GM18858 (cell line): ENCODE measurements around the gene ITGA8.
"Not testable (repeated sequence)": the region's sequence is repeated elsewhere in the genome, so short reads cannot be mapped to it uniquely, and the experiment has no call there.

ENCODE experiments used
- ATAC-seq: cut with Tn5 transposase; IDR thresholded peaks from one replicate; pipeline ENCODE4 v1.9.1; 2021; ENCODE audit not compliant: unreplicated experiment

Gene ITGA8

DNA sequence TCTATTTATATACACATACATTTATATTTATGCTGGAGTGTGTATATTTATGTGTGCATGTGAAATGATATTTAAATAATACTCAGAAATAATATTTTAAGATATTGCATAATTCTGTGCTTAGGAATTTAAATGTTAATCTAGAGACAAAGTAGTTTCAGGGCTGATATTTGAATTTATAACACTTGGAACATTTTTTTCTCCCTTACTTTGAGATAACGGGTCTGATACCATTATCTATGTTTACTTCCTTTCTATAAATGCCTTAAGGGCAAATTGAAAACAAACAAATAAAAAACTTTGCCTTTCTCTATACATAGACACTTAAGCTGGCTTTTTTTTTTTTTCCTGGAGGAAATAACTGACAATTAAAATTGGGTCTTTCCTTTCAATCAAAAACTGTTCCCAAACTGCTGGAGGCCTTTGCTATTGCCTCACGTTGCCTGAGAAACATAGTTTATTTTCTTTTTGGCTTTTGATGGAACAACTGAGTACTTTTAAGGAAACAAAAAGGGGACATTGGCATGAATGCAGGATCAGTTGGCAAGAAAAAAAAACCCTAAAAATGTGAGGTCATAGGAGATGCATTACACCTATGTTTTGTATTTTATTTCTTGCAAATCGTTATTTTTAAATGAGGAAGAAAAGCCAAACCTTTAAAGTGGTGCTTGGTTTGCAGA is 98.7 kb downstream of the ITGA8 start:
- no peak for ATAC-seq

DNA sequence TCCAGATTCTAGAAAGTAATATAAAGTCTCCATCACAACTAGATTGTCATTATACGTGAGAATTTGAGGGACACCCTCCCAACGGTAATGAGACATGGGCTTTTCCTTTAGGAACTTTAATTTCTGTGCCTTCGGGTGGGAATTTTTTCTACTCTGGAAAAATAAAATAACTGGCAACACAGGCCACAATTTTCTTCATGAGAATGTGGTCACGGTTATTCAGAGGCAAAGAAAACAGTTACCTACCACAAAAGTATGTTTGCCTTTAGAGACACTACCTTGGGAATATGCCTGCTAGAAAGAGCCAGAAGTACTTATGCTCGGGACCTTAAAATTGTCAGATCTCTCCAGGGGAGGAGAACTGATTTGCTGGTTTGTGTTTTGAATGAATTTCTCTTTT is 99.4 kb downstream of the ITGA8 start:
- no peak for ATAC-seq

DNA sequence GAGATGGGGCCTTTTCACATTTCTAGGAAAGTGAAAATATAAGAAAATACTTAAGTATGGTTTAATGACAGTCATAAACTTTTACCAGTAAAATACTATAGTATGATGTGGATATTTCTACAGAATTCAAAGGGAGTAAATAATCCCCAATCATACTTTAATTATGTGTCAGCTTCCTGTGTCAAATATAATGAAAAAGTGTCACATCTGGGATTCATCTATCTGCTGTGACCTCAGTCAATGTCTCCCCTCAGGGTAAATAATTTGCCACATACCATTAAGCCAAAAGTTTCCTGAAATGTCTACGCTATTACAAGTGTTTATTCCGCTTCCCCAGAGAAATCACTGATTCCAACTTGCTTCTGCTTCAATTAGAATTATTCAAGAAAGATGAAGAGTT is 110.5 kb downstream of the ITGA8 start:
- no peak for ATAC-seq

DNA sequence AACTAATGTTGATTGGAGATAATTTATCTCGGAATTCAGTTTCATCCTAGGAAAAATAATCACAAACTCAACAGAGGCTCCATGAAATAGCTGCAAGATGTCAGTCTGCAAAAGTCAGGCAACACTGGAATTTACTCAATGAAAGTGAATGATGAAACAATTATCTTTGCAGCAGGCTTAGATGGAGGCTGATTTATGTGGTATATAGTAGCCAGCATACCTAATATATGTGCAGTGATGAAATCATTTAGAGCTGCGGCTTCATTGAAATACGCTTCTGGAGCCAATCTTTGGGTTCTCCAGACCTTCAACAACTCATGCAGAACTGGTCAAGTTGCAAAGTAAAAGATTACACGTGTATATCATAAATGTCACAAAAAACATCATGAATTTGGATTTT is 113.3 kb downstream of the ITGA8 start:
- ATAC-seq = no peak

DNA sequence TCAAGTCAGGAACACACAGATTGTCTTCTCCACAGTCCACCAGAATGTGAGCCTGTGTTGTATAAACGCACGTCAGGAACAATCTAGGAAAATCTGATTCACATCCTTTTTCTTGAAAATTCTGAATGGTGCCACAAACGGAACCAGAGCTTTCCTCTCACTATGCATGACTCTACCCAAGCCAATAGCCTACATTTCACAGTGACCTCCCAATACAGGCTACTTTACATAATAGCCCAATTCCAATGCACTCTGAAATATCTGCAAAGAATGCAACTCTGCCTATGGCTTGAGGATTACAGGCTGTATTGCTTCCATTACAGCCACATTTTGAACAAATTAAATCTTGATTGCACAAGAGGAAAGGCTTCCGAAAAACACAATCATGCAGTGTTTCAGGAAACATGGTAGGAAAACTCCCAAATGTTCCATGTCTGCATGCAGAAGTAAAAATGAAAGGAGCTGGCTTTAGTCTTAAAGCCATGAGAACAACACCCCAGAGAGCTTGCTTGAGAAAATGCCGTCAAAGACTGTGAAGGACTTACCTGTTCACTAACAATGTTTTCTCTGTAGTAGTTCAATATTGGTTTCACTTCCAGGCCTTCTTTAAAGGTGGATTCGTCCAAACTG is 113.9 kb downstream of the ITGA8 start:
- no peak for ATAC-seq

DNA sequence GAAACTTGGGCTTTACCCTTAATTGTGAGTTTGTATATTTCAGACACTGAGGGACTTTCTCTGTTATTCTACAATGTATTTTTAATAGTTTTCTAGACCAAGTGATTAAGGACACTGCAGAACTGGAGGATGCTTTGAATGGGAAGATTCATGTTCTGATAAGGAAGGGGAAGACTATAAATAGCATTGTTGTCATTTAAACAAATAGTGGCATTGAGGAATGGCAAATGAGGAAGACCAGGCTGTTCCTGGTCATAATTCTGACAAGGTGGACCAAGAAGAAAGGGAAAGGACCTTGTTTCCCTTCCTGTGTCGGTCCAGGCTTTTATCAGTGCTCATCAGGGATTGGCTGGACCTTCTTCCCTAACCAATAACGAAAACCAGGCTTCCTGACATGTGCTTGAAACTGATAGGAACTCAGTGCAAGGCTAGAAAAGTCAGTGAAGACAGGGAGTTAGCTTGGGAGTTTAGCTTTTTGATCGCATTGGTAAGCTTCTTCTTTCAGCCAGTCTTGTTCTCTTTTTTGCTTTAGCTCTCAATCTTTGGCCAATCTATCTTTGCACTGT is 116.2 kb downstream of the ITGA8 start:
- ATAC-seq = no peak

DNA sequence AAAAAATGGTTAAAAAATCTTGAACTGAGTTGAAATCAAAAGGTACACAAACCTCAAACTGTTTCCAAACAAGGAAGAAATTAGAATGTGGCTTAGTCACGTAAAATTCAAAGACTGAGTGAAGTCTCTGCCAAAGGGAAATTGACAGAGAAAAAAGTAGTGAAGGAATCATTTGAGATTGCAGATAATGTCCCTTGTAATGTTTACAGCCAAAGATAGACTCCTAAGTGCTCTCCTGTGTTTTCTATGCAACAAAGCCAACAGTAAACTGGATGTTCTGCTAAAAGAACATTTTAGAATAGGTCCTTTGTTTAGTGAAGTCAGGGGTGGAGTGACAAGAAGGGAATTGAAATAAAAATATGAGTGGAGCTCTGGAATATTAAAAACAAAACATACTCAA is 117.9 kb downstream of the ITGA8 start:
- ATAC-seq = no peak

DNA sequence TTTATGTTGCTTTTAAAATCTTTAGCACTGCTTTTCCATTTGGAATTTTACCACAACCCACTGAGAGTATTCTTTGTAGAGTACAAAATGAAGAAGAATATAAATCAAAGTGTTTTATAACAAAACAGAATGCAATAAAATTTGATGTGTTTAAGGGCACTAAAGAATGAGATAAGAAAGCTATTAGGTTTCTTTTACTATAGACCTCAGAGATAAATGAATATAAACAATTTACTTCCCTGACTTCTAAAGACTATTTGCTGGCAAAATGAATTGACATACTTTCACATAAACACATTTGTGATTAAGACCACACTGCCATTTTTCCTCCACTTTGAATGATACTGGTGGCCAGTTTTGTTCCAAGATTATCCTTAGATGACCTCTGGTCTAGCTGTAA is 124.5 kb downstream of the ITGA8 start:
- no peak for ATAC-seq

DNA sequence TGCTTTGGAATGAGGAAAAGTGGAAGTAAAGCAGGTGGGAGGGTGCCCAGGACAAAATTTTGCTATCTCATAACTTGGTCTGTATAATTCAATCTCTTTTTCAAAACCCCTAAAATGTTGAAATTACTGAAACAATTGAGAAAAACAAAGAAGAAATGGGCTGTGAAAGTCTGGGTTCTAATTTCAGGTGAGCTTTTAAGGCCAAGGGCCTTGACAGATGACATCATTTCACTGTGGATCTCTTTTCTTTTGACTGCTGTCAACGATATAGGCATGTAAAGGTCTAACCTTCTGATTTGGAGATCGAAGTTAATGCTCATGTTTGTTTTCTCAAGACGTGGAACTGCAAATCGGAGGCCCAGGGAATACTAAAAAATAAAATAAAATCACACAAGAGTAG is 127.8 kb downstream of the ITGA8 start:
- ATAC-seq = no peak

DNA sequence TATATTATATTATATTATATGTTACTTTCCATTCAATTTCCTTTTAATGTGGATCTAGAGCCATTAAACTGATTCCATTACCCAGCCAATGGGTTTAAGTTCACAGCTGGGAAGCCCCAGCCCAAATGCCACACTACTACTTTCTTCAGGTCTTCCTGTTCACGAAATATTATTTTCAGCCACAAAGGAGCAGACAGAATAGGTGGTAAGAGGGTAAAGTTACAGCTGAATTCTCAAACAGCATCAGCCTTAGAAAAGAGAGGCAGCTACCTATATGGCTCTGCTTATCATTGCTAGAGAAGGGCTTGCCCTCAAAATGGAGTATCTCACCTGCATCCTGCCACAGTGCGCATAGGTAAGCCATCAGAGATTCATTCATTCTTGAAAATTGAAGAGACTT is 128.3 kb downstream of the ITGA8 start:
- ATAC-seq = no peak

DNA sequence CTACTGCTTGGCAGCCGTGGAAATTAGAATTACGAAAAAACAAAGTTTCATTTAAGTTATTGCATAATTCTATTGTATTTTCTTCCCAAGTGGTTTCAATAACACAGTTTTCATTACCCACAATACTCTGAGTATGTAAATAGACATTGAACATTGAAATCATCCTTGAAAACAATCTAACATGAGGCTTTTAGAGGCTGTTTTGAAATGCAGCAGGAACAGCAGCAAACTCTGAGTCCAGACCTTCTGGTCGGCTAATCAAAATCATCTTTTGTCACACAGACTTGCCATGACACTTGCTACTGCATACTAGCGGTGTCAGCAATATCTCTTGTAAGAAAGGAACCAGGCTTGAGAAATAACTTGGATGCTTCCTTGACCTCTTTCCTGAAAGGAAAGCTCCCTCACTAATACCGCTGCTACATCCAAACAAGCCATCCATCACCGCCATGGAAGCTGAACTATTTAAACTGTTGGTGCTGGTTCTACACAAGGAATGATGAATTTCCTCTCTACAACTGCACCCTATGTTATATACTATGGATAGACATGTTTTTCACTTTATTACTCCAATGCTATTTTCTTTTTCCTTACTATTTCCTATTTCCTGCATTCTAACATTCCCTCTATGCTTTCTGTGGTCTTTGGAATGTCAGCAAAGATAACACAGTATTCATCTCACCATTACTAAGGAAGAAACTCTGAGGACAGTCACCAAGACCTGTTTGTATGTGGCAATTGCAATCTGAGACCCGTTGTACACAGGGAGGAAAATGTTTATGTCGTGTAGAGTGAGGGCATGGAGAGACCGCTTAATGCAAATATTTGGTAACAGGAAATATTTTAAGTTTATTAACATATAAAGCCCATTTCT is 130.8 kb downstream of the ITGA8 start:
- ATAC-seq = no peak

DNA sequence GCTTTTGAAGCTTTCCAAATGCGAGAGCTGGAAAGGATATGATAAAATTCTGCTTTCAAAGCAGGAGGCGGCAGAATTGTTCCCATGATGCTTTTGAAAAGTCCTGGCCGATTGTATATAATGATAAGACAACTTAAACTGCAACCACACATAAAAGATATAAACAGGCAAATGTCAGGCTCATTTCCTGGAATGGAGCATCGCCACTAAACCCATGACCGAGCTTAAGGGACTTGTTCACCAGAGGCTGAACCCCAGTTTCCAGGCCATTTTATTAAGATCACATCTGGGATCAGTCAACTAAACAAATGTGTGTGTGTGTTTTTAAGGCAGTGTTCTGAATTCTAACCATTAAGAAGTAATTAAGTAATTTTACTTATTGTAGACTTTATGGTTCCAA is 131.6 kb downstream of the ITGA8 start:
- ATAC-seq = no peak

DNA sequence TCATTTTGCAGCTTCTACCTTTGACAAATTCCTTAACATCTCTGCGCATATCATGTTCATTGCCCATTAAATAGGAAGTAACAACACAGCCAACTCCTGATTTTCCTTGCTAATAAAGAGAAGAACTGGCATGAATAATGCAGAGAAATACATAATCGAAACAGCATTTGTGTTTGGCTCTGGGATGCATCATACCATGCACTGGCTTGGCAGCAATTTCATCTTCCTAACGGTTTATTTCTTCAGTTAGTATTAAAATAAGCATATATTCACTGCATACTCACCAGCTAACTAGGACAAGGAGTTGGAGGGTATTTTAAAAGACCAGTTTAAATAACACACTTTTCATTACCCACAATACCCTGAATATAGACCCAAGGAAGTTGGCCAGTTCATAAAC is 132.5 kb downstream of the ITGA8 start:
- ATAC-seq = no peak

DNA sequence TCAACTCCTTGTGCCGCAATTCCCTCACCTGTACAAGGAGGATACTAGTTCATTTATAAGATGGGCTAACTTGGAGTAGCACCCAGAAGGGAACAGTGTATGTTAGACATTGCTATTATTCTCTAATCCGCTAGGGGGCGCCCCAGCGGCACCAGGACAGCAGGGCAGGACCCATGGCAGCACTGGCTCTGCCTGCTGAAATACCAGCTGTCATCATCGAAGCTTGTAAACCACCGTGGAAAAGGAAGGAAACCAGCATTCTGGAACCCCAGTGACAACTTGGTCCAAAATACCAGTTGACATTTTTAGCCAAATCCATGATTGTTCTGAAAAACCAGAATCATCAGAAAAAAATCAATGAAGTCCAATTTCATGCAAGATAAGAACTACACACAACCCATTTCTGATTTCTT is 134.4 kb downstream of the ITGA8 start:
- peak; percentile 83 for ATAC-seq

DNA sequence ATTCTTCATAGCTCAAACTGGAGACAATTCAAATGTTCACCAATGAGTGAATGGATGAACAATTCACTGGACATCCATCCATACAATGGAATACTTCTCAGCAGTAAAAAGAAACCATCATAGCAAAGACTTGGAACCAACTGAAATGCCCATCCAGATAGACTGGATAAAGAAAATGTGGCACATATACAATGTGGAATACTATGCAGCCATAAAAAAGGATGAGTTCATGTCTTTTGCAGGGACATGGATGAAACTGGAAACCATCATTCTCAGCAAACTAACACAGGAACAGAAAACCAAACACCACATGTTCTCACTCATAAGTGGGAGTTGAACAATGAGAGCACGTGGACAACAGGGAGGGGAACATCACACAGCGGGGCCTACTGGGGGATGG is 136.8 kb downstream of the ITGA8 start:
- not testable (repeated sequence) for ATAC-seq

DNA sequence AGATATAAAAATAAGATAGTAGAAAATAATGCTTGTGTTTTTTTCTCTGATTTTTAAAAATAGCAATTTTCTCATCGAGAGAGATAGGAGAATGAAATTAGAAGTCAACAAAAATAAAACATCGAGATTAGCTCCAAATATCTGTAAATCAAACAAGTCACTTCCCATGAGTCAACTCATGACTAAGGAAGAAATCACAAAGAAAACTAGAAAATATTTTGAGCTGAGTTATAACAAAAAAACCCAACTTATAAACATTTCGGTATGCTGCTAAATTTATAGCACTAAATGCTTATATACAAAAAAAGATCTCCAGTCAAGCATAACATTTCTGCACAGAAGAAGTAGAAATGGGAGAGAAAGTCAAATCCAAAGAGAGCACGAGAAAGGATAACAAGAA is 140.1 kb downstream of the ITGA8 start:
- ATAC-seq = no peak

DNA sequence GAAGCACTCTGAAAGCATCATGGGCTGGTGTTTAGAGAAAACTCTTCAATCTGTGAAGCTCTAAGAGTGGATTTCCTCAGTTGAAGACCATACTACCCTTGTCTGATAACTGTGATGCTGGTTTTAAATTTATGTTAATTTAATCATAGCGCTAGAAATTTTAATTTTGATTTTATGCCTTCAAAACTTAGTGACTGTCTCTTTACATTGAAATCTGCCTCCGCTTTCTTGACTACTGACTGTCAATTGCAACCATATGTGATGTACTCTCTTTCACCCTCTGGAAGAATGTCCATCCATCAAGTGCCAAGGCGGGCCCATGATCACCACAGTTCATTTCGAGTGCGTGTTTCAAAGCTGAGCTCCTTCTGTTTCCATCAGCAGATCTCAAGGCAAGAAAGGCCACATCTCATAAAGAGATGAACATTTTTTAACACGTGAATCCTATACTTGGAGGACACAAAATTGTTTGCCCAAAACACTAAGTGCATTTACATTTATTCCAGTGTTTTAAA is 147.1 kb downstream of the ITGA8 start:
- no peak for ATAC-seq

DNA sequence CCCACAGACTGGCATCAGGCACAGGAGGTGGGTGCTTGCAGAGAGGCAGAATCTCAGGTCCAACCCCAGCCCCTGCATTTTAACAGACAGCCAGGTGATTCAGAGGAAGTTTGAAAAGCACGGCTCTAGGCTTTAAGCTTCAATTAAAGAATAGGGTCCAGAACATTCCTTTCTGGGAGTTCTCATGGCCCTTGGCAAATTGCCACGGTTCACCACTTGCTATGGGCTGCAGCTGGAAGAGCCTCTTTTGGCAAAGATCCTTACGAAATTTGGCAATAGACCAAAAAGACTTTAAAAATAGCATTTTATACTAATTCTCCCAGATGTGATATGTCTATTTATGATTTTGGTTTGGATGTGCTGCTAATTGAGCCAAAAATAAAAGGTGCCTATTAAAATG is 148.1 kb downstream of the ITGA8 start:
- ATAC-seq = no peak

DNA sequence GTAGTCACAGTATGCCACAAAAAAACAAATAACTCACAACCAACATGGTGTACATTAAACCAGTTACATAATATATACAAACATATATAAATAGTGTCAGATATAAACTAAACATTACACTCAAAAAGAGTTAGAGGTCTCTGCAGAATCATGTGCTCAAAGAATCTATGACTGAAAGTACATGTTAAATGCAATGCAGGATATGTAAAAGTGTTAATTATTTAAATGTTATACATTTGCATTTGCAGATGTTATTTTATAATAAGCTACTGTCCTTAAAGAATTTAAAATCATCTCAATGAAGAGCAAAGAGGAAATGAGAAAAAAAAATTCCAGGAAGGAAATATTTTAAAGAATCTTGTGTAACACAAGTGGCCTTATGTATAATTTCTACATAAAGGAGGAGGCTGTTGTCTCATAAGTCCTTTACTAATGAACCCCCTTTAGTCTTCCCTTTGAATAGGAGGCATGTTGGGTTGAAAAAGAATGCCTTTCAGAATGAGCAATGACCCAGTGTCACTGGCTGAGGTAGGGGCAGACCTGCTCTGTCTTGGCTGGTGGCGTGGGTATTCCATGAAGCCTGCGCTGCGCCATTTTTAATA is 148.9 kb downstream of the ITGA8 start:
- no peak for ATAC-seq

DNA sequence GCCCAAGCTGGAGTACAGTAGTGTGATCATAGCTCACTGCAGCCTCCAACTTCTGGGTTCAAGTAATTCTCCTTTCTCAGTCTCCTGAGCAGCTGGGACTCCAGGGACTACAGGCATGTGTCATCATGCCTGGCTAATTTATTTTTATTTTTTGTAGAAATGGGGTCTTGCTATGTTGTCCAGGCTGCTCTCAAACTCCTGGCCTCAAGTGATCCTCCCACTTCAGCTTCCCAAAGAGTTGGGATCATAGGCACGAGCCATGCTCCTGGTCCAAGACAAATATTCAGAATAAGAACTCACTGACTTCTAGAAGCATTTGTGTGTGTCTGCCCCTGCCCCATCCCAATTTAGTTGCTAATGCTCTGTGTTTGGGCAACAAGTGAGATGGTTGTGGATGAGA is 151.8 kb downstream of the ITGA8 start:
- no peak for ATAC-seq

DNA sequence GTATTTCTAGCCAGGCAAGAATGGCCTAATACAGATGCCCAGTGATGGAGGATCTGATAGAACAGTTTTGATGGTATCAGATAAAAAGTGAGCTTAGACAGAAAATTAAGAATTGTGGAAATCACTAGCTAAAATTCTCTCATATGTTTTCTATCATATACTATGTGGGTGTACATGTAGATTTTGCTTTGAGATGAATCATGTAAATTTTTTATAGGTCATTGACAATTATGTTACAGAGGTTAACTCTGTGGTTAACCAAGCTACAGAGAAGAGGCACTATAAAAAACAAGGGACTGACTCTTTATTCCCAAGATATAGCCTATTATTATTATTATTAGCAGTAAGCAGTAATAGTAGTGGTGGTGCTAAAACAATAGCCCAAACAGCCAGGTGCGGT is 156.5 kb downstream of the ITGA8 start:
- ATAC-seq = no peak
